ENCODE data around the gene MMP10.

The MMP10 gene

DNA sequence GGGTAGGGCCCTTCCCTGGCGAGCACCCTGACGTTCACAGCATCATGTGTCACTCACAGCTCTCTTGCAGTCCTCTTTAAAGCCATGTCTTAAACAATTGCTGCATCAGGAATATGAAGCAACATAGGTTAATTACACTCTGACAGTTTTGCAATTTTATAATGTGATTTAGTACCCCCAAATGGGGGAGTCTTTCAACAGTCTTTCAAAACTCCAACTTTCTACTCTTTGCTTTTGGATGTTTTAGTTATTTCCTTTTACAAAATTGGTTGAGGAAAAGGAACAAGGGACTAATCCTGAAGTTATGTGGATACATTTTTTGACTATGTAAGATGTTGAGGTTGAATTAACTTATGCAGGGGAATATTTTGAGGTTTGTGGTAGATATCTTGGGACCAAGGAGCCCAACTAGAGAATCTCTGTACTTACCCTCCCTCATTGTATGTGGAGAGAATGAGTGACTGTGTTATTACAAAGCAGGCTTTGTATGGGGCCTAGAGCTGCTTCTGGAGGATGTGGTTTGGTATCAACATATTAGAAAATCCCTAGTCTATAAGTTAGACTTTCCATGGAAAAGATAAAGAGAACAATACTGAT, 55.4 kb downstream of the MMP10 start, which contains the start of gene MMP8:
Gene MMP8 (minus strand): TSS at position 51 of the 597 bp plus-strand sequence. CDS start 99 bp downstream, outside the sequence.
- TF ChIP-seq ZFP30 (CRISPR knock-in tag; IDR thresholded peaks at IDR 0.05): no peak
- no peak for TF ChIP-seq ZNF8 (CRISPR knock-in tag; IDR thresholded peaks at IDR 0.05)
- TF ChIP-seq, protein P1, sequence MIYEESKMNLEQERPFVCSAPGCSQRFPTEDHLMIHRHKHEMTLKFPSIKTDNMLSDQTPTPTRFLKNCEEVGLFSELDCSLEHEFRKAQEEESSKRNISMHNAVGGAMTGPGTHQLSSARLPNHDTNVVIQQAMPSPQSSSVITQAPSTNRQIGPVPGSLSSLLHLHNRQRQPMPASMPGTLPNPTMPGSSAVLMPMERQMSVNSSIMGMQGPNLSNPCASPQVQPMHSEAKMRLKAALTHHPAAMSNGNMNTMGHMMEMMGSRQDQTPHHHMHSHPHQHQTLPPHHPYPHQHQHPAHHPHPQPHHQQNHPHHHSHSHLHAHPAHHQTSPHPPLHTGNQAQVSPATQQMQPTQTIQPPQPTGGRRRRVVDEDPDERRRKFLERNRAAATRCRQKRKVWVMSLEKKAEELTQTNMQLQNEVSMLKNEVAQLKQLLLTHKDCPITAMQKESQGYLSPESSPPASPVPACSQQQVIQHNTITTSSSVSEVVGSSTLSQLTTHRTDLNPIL (CRISPR knock-in tag; IDR thresholded peaks at IDR 0.05; ENCODE audit: low read depth): no peak
- TF ChIP-seq OSR1 (CRISPR knock-in tag; IDR thresholded peaks at IDR 0.05): no peak
- TF ChIP-seq ZFP3 (CRISPR knock-in tag; IDR thresholded peaks at IDR 0.05): no peak
- TF ChIP-seq TSHZ2 (CRISPR knock-in tag; IDR thresholded peaks at IDR 0.05): no peak
- TF ChIP-seq GLIS3 (CRISPR knock-in tag; IDR thresholded peaks at IDR 0.05): no peak
- TF ChIP-seq ZC3H10 (CRISPR knock-in tag; IDR thresholded peaks at IDR 0.05): no peak
- no peak for TF ChIP-seq CSDC2 (CRISPR knock-in tag; IDR thresholded peaks at IDR 0.05)
- TF ChIP-seq, protein P2, sequence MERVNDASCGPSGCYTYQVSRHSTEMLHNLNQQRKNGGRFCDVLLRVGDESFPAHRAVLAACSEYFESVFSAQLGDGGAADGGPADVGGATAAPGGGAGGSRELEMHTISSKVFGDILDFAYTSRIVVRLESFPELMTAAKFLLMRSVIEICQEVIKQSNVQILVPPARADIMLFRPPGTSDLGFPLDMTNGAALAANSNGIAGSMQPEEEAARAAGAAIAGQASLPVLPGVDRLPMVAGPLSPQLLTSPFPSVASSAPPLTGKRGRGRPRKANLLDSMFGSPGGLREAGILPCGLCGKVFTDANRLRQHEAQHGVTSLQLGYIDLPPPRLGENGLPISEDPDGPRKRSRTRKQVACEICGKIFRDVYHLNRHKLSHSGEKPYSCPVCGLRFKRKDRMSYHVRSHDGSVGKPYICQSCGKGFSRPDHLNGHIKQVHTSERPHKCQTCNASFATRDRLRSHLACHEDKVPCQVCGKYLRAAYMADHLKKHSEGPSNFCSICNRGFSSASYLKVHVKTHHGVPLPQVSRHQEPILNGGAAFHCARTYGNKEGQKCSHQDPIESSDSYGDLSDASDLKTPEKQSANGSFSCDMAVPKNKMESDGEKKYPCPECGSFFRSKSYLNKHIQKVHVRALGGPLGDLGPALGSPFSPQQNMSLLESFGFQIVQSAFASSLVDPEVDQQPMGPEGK (CRISPR knock-in tag; IDR thresholded peaks at IDR 0.05; ENCODE audit: borderline replicate concordance): no peak
- no peak for TF ChIP-seq TOX (CRISPR knock-in tag; IDR thresholded peaks at IDR 0.05; ENCODE audit: borderline replicate concordance)
- TF ChIP-seq ZNF565 (CRISPR knock-in tag; conservative IDR thresholded peaks at IDR 0.05; ENCODE audit: low read depth): no peak
- no peak for ATAC-seq

DNA sequence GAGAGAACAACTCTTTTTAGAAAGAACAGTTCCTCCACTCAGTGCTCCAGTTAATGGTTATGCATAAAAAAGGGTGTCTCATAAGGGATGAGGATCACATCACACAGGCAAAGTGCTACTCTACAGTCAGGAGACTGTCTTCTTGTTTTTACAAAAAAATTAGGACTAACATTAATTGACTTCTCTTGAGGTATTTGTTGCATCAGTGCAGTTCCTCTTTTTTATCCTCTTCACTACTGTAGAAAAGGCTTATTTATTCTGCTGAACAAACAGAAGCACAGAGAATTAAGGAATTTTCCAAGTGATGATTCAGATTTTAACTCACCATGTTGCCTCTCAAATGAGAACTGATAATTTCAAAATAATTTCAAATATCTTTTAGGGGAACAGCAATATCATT, 57.6 kb downstream of the MMP10 start:
- no peak for TF ChIP-seq ZNF70 (CRISPR knock-in tag; IDR thresholded peaks at IDR 0.05)
- TF ChIP-seq ZFP30 (CRISPR knock-in tag; IDR thresholded peaks at IDR 0.05): no peak
- TF ChIP-seq ZNF565 (CRISPR knock-in tag; conservative IDR thresholded peaks at IDR 0.05; ENCODE audit: low read depth): no peak
- no peak for TF ChIP-seq ZFP3 (CRISPR knock-in tag; IDR thresholded peaks at IDR 0.05)
- no peak for TF ChIP-seq RARB (CRISPR knock-in tag; IDR thresholded peaks at IDR 0.05)
- TF ChIP-seq PPARA (CRISPR knock-in tag; IDR thresholded peaks at IDR 0.05; ENCODE audit: borderline replicate concordance): no peak
- TF ChIP-seq ESRRG (CRISPR knock-in tag; IDR thresholded peaks at IDR 0.05): no peak
- TF ChIP-seq ZC3H10 (CRISPR knock-in tag; IDR thresholded peaks at IDR 0.05): no peak
- TF ChIP-seq, protein P1 (CRISPR knock-in tag; IDR thresholded peaks at IDR 0.05; ENCODE audit: low read depth): no peak
- no peak for TF ChIP-seq GLIS3 (CRISPR knock-in tag; IDR thresholded peaks at IDR 0.05)
- TF ChIP-seq, protein P3, sequence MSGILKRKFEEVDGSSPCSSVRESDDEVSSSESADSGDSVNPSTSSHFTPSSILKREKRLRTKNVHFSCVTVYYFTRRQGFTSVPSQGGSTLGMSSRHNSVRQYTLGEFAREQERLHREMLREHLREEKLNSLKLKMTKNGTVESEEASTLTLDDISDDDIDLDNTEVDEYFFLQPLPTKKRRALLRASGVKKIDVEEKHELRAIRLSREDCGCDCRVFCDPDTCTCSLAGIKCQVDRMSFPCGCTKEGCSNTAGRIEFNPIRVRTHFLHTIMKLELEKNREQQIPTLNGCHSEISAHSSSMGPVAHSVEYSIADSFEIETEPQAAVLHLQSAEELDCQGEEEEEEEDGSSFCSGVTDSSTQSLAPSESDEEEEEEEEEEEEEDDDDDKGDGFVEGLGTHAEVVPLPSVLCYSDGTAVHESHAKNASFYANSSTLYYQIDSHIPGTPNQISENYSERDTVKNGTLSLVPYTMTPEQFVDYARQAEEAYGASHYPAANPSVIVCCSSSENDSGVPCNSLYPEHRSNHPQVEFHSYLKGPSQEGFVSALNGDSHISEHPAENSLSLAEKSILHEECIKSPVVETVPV (CRISPR knock-in tag; IDR thresholded peaks at IDR 0.05): no peak
- TF ChIP-seq TSHZ2 (CRISPR knock-in tag; IDR thresholded peaks at IDR 0.05): no peak
- ATAC-seq: no peak
